Ishikawa (cell line): ENCODE data around the gene AZIN2.

ENCODE experiments used
- CEBPB ChIP-seq: IDR thresholded peaks from 2 replicates; pipeline ENCODE4 v1.6.1; 2012
- CREB1 ChIP-seq: IDR thresholded peaks from 2 replicates; pipeline ENCODE4 v1.6.1; 2012; ENCODE audit warnings: low read depth
- EGR1 ChIP-seq: IDR thresholded peaks from 2 replicates; pipeline ENCODE4 v1.6.1; 2012
- EP300 ChIP-seq: IDR thresholded peaks from 2 replicates; pipeline ENCODE4 v1.6.1; 2012; ENCODE audit warnings: borderline replicate concordance
- FOXM1 ChIP-seq: IDR thresholded peaks from 2 replicates; pipeline ENCODE4 v1.6.1; 2012; ENCODE audit warnings: low read depth, borderline replicate concordance
- MAX ChIP-seq: IDR thresholded peaks from 2 replicates; pipeline ENCODE4 v1.6.1; 2012
- NFIC ChIP-seq: IDR thresholded peaks from 2 replicates; pipeline ENCODE4 v1.6.1; 2012
- RAD21 ChIP-seq: IDR thresholded peaks from 2 replicates; pipeline ENCODE4 v1.6.1; 2012; ENCODE audit warnings: low read depth
- TAF1 ChIP-seq: IDR thresholded peaks from 2 replicates; pipeline ENCODE4 v1.6.1; 2012; ENCODE audit warnings: low read depth, mild to moderate bottlenecking
- TCF12 ChIP-seq: IDR thresholded peaks from 2 replicates; pipeline ENCODE4 v1.6.1; 2012; ENCODE audit warnings: low read depth
- TEAD4 ChIP-seq: IDR thresholded peaks from 2 replicates; pipeline ENCODE4 v1.6.1; 2012
- YY1 ChIP-seq: IDR thresholded peaks from 2 replicates; pipeline ENCODE4 v1.6.1; 2012; ENCODE audit warnings: low read depth
- ZBTB7A ChIP-seq: IDR thresholded peaks from 2 replicates; pipeline ENCODE4 v1.6.1; 2012; ENCODE audit warnings: low read depth
- TF ChIP-seq, protein P1 (sequence below): IDR thresholded peaks from 2 replicates; pipeline ENCODE4 v1.6.1; 2012; ENCODE audit warnings: low read depth, mild to moderate bottlenecking
- TF ChIP-seq, protein P2 (sequence below): IDR thresholded peaks from 2 replicates; pipeline ENCODE4 v1.6.1; 2012

AZIN2 gene

GRCh38 chr1:33123266-33123665, 42.3 kb downstream of the AZIN2 start:
- TF ChIP-seq MAX (no peak), TCF12 (no peak), EP300 (no peak), RAD21 (no peak), EGR1 (no peak), FOXM1 (no peak), TEAD4 (no peak)
- TF ChIP-seq, protein P1, sequence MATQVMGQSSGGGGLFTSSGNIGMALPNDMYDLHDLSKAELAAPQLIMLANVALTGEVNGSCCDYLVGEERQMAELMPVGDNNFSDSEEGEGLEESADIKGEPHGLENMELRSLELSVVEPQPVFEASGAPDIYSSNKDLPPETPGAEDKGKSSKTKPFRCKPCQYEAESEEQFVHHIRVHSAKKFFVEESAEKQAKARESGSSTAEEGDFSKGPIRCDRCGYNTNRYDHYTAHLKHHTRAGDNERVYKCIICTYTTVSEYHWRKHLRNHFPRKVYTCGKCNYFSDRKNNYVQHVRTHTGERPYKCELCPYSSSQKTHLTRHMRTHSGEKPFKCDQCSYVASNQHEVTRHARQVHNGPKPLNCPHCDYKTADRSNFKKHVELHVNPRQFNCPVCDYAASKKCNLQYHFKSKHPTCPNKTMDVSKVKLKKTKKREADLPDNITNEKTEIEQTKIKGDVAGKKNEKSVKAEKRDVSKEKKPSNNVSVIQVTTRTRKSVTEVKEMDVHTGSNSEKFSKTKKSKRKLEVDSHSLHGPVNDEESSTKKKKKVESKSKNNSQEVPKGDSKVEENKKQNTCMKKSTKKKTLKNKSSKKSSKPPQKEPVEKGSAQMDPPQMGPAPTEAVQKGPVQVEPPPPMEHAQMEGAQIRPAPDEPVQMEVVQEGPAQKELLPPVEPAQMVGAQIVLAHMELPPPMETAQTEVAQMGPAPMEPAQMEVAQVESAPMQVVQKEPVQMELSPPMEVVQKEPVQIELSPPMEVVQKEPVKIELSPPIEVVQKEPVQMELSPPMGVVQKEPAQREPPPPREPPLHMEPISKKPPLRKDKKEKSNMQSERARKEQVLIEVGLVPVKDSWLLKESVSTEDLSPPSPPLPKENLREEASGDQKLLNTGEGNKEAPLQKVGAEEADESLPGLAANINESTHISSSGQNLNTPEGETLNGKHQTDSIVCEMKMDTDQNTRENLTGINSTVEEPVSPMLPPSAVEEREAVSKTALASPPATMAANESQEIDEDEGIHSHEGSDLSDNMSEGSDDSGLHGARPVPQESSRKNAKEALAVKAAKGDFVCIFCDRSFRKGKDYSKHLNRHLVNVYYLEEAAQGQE, result no peak
- TF ChIP-seq, protein P2, sequence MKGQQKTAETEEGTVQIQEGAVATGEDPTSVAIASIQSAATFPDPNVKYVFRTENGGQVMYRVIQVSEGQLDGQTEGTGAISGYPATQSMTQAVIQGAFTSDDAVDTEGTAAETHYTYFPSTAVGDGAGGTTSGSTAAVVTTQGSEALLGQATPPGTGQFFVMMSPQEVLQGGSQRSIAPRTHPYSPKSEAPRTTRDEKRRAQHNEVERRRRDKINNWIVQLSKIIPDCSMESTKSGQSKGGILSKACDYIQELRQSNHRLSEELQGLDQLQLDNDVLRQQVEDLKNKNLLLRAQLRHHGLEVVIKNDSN, result no peak

DNA sequence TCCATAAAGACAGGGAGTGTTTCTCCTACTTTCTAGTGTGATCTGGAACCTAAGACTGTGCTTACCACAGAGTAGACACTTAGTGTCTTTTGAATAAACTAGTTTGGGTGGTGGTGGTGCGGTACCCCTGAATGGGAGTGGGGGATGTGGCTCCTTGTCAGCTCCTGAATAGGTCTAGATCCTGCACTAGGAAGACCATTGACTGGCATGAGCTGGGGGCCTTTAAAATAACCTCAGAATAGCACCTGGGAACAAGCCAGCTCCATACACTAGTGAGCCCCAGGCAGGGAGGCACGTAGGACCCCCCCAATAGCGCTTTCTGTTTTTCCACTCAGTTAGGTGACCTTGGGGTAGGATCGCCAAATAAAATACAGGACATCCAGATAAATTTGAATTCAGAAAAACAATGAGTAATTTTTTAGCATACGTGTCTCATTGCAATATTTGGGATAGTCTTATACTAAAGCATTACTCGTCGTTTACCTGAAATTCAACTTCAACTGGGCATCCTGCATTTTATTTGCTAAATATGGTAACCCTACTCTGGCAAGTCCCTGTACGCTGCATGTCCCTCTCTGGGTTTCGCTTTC, 45.6 kb downstream of the AZIN2 start:
- TF ChIP-seq EGR1 (no peak), EP300 (no peak), CEBPB (no peak), RAD21 (no peak), TCF12 (no peak), TAF1 (no peak), YY1 (no peak), ZBTB7A (no peak), FOXM1 (no peak), MAX (no peak), CREB1 (no peak), NFIC (no peak), TEAD4 (no peak)
- TF ChIP-seq, protein P1, result no peak
- TF ChIP-seq, protein P2, result no peak

- TF ChIP-seq RAD21 (no peak; the same call in 1 of the 2 replicates), TEAD4 (no peak; the same call in none of the 2 replicates), CREB1 (0 out of 2 replicates have a peak, but pooled peaks have one; percentile 56), EGR1 (no peak), NFIC (peak; percentile 43; the same call in 1 of the 2 replicates), TAF1 (peak; percentile 83), CEBPB (no peak; the same call in 1 of the 2 replicates), YY1 (peak; percentile 83), EP300 (no peak), TCF12 (peak; percentile 86), MAX (peak; percentile 98)
- TF ChIP-seq, protein P1, result no peak
- TF ChIP-seq, protein P2, result peak; percentile 43; the same call in 1 of the 2 replicates
Measured at GRCh38 chr1:33127001-33127823, 46.3 kb downstream of the AZIN2 start.
